DMS79 (cell line): ENCODE data around the gene ULBP2.
"Not testable (repeated sequence)": the region's sequence is repeated elsewhere in the genome, so short reads cannot be mapped to it uniquely, and the experiment has no call there.

Experiments used
- DNase-seq: peaks from one replicate; lab custom pipeline; 2025; lab: John Stamatoyannopoulos, UW

Gene ULBP2

GRCh38 chr6:149909701-149910470, 31.9 kb upstream of the ULBP2 start:
- no peak for DNase-seq

GRCh38 chr6:149910721-149911151, 31.1 kb upstream of the ULBP2 start:
- no peak for DNase-seq

GRCh38 chr6:149912680-149913079, 29.1 kb upstream of the ULBP2 start:
- DNase-seq: not testable (repeated sequence)

GRCh38 chr6:149913085-149913484, 28.7 kb upstream of the ULBP2 start:
- DNase-seq: no peak

GRCh38 chr6:149913540-149914240, 28.1 kb upstream of the ULBP2 start:
- no peak for DNase-seq

GRCh38 chr6:149915970-149916865, 25.6 kb upstream of the ULBP2 start:
- no peak for DNase-seq

- no peak for DNase-seq
Measured at GRCh38 chr6:149917679-149918078, 24.1 kb upstream of the ULBP2 start.

DNA sequence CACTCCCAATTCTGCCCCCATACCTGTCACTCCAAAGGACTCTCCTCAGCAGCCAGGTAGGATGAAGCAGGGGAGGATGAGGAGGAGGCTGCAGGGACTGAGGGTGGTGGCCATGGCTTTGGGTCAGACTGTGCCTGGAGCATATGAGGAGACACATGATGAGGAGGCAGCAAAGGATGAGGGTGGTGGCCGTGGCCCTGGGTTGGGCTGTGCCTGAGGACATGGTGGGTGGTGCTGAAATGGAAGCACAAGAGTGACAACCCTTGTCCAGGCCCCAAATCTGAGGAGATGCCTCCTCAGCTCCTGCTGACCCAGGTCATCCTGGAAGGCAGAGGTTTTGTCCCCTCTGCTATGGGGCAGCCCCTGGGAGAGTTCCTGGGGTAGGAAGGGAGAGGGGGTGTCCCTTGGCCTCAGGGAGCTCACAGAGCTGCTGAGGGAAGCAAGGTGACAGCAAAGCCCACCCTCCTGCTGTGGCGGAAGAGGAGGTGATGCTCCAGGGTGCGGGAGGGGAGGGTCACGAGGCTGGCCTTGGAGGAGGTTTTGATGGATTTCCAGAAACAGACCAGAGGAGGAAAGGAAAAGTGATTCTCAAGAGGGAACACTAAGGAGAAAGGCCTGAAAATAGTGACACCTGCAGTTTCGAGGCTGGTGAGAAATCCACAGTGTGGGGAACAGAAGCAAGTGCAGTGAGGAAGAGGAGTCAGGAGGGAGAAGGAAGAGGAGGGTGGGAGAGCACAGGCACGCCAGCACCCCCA, 23.5 kb upstream of the ULBP2 start:
- DNase-seq: no peak

DNA sequence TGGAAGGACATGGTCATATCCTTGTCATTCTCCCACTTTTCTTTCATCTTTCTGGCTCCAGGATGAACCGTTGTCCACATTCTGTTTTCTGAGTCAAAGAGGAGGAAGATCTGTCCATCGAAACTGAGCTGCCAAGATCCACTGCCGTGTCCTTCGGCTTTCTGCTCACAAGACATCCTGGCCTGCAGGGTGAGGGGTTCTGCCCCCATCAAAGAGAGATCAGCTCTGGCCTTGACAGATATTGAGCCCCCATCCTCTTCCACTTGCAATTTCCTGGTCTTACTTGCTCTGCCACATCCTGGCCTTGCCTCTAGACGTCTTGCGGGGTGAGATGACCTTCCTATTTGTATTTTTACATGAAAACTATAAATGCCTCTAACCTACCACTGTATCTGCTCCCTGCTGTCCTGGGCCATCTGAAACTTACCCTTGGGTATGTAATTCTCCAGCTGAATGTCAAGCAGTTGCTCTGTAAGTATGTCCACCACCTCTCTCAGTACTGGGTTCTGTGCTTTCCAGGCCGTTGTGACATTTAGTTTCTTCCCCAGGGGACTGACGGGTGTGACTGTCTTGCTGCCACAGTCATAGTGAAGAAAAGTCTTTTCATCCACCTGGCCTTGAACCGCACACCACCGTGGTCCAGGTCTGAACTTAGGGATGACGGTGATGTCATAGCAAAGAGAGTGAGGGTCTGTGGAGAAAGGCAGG, 22.5 kb upstream of the ULBP2 start:
- not testable (repeated sequence) for DNase-seq

GRCh38 chr6:149919834-149920225, 22.0 kb upstream of the ULBP2 start:
- no peak for DNase-seq

DNA sequence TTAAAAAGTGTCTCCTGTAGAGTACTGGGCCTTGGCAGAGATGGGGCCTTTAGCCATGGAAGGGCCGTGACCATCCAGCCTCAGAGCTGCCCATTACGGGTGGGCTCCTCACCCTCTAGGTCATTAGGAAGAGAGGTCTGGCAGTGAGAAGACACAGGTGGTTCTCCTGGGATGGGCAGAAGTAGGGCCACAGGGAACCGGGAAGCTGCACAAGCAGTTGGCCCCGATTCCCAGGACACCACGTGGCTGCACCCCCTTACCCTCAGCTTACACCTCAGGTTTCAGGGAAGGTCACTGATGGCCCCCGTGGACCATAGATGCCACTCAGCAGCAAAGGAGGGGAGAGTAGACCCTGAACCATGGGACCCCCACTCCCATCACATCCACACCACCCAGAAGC, 20.5 kb upstream of the ULBP2 start:
- DNase-seq: no peak

GRCh38 chr6:149922091-149922490, 19.7 kb upstream of the ULBP2 start:
- not testable (repeated sequence) for DNase-seq

DNA sequence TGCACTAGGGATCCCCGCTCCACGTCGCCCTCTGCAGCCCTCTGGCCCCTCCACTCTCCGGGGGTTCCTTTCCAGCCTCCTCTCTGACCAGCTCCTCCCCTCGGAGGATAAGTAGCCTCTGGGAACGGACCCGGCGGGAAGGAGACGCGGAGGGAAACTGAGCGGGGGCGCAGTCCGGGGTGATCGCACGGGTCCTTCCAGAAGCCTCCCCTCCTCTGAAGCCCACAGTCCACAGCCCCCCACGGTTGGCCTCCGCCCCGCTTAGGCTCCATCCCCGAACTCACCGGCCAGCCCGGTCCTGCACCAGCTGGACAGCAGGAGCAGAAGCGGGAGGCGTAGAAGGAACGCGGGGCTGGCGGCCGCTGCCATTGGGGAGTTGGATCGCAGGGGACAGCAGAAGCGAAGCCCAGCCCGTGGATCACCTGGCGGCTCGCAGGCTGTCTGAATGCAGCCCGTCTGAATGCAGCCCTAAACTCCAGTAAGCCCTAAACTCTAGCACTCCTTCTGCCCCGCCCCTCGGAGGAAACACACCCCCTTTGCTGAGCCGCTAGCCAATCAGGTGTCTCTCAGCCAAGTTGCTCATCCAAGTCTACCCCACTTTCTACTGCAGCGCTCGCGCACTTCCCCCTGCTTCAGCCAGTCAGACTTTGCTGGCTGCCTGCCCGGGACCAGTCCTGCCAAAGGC, 19.0 kb upstream of the ULBP2 start, which contains the start of gene RAET1G:
Gene RAET1G (minus strand): TSS at position 480 of the 685 bp plus-strand sequence. CDS start 111 bp downstream, at position 369.
- DNase-seq: peak; percentile 9

DNA sequence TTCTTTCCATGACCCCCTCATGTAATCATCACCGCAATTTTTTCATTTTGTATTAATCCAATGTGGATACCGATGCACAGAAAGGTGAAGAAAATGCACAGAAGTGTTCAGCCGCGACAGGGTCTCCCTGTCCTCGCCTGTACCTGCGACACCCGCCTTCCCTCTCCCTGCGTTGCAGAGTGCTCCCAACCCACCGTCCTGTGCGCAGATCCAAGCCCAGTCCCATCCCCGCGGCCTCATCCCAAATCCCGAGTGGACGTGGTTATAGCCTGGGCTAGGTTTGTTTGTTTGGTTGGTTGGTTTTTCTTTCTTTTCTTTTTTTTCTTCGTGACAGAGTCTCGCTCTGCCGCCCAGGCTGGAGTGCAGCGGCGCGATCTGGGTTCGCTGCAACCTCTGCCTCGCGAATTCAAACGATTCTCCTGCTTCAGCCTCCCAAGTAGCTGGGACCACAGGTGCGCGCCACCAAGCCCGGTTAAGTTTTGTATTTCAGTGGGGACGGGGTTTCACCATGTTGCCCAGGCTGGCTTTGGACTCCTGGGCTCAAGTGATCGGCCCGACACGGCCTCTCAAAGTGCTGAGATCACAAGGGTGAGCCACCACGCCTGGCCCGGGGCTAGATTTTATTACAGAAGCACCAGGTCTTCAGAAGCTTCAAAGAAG, 18.4 kb upstream of the ULBP2 start:
- DNase-seq: no peak

GRCh38 chr6:149924206-149924932, 17.4 kb upstream of the ULBP2 start:
- DNase-seq: no peak

DNA sequence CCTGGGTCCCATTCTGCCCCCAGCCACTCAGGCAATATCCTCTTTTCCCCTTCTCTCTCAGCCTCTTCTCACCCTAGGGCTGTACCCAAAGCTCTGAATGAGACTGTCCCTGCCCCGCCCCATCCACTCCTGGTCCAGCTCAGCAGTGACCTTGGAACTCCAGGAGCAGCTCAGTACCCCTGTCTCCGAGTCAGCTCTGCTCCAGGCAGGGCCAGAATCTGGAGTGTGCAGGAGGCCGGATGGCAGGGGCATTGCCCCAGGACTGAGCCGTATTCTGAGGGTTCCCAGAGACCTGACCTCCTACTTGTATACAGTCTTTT, 16.9 kb upstream of the ULBP2 start:
- DNase-seq: no peak

DNA sequence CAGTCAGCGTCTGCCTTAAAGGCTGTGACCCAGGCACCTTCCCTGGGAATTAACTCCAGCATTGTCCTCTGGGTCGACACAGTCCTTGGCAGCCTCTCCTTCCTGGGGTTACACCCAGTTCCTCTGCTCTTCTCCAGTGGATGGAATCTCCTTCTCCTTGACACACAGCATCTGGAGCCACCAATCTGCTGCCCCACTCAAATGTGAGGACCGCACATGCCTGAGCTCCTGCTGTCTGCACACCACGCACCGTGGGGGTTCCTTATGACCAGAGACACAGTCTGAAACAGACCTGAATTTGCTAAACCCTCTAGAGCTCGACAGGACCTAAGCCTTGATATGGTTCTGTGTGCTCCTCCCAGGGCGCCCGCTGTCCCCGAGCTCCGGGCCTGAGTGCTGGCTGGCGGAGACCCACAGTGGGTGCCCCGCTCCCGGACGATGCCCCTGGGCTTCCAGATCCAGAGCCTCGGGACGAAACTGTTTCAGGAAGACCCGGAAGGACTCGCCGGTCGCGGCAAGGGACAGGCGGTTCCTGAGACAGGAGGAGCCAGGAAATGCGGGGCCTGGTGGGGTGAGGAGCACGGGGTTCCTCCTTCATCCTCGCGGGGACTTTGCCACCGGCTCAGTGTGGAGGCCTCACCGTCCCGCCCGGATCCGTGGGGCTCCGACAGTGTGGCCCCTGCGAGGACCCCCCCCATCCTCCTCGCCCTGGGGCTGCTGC, 16.4 kb upstream of the ULBP2 start:
- no peak for DNase-seq

- DNase-seq: peak; percentile 14
Measured at GRCh38 chr6:149925974-149926777, 15.6 kb upstream of the ULBP2 start.
